GM21619 (cell line): Measurements from ENCODE around the gene ANKRD60.

ENCODE experiments used
- ATAC-seq: cut with Tn5 transposase; IDR thresholded peaks from one replicate; pipeline ENCODE4 v1.9.1; 2021; ENCODE audit not compliant: unreplicated experiment

ANKRD60 gene

GRCh38 chr20:58224974-58225373 is 3.5 kb downstream of the ANKRD60 start:
- no peak for ATAC-seq

GRCh38 chr20:58224097-58224496 is 4.4 kb downstream of the ANKRD60 start:
- no peak for ATAC-seq

- ATAC-seq = no peak
Observed at GRCh38 chr20:58223358-58223941, 5.0 kb downstream of the ANKRD60 start.

GRCh38 chr20:58222446-58222845 is 6.0 kb downstream of the ANKRD60 start:
- ATAC-seq = no peak

GRCh38 chr20:58219342-58219700 is 9.1 kb downstream of the ANKRD60 start:
- ATAC-seq = no peak

GRCh38 chr20:58218665-58219341 is 9.7 kb downstream of the ANKRD60 start:
- no peak for ATAC-seq

GRCh38 chr20:58216334-58216733 is 12.1 kb downstream of the ANKRD60 start:
- no peak for ATAC-seq

- ATAC-seq = no peak
Observed at GRCh38 chr20:58215116-58215515, 13.3 kb downstream of the ANKRD60 start.

- ATAC-seq = no peak
Observed at GRCh38 chr20:58214310-58214709, 14.1 kb downstream of the ANKRD60 start.

GRCh38 chr20:58213716-58214115 is 14.7 kb downstream of the ANKRD60 start:
- ATAC-seq = no peak

GRCh38 chr20:58213121-58213520 is 15.3 kb downstream of the ANKRD60 start:
- no peak for ATAC-seq

GRCh38 chr20:58212636-58213035 is 15.8 kb downstream of the ANKRD60 start:
- ATAC-seq = no peak

GRCh38 chr20:58210398-58210747 is 18.1 kb downstream of the ANKRD60 start:
- no peak for ATAC-seq

- ATAC-seq = no peak
Observed at GRCh38 chr20:58209652-58210397, 18.6 kb downstream of the ANKRD60 start.

- ATAC-seq = no peak
Observed at GRCh38 chr20:58208944-58209343, 19.5 kb downstream of the ANKRD60 start.

- ATAC-seq = no peak
Observed at GRCh38 chr20:58205850-58206249, 22.6 kb downstream of the ANKRD60 start.

- ATAC-seq = no peak
Observed at GRCh38 chr20:58202044-58202443, 26.4 kb downstream of the ANKRD60 start.

- no peak for ATAC-seq
Observed at GRCh38 chr20:58201616-58202015, 26.8 kb downstream of the ANKRD60 start.

- no peak for ATAC-seq
Observed at GRCh38 chr20:58199469-58199868, 29.0 kb downstream of the ANKRD60 start.

- no peak for ATAC-seq
Observed at GRCh38 chr20:58198901-58199355, 29.5 kb downstream of the ANKRD60 start.

- no peak for ATAC-seq
Observed at GRCh38 chr20:58198384-58198783, 30.1 kb downstream of the ANKRD60 start.

GRCh38 chr20:58197185-58197469 is 31.3 kb downstream of the ANKRD60 start:
- no peak for ATAC-seq
